Liver (tissue), 3 donors: ENCODE data around the gene UBE2R2.

Experiments used
- GABPA ChIP-seq, 2 donors: IDR thresholded peaks in 1 of 2; conservative IDR thresholded peaks in 1 of 2; 2 replicates each; pipeline ENCODE4 v1.6.1; 2016; ENCODE audit warnings: antibody characterized with exemption in 2 of 2, mild to moderate bottlenecking in 1 of 2, moderate library complexity in 1 of 2
- HNF4A ChIP-seq, 2 donors: conservative IDR thresholded peaks; 2 replicates each; pipeline ENCODE4 v1.6.1; 2016; ENCODE audit warnings: antibody characterized with exemption in 2 of 2, mild to moderate bottlenecking in 2 of 2
- MAX ChIP-seq: IDR thresholded peaks from 2 replicates; pipeline ENCODE4 v1.6.1; 2016; ENCODE audit warnings: antibody characterized with exemption
- RAD21 ChIP-seq, 2 donors: IDR thresholded peaks; 2 replicates each; pipeline ENCODE4 v1.6.1; 2016; ENCODE audit warnings: antibody characterized with exemption in 2 of 2, mild to moderate bottlenecking in 2 of 2
- TF ChIP-seq, protein P1 (sequence below): fragments of 150-350 bp; IDR thresholded peaks from 2 replicates; pipeline ENCODE4 v1.5.1; 2017; ENCODE audit warnings: improper control_type of control experiment, low read depth, low read length; ENCODE audit not compliant: missing input control
- donor health status: healthy.
- donor health status: healthy.

GRCh38 chr9:33964086-33964768 is 147.3 kb downstream of the UBE2R2 start:
- TF ChIP-seq MAX (no peak), RAD21 (IDR thresholded peaks at IDR 0.05) (no peak), HNF4A (conservative IDR thresholded peaks at IDR 0.05) (no peak), GABPA (IDR thresholded peaks at IDR 0.05 in 1 of 2, conservative IDR thresholded peaks at IDR 0.05 in 1 of 2) (no peak)
- TF ChIP-seq, protein P1, sequence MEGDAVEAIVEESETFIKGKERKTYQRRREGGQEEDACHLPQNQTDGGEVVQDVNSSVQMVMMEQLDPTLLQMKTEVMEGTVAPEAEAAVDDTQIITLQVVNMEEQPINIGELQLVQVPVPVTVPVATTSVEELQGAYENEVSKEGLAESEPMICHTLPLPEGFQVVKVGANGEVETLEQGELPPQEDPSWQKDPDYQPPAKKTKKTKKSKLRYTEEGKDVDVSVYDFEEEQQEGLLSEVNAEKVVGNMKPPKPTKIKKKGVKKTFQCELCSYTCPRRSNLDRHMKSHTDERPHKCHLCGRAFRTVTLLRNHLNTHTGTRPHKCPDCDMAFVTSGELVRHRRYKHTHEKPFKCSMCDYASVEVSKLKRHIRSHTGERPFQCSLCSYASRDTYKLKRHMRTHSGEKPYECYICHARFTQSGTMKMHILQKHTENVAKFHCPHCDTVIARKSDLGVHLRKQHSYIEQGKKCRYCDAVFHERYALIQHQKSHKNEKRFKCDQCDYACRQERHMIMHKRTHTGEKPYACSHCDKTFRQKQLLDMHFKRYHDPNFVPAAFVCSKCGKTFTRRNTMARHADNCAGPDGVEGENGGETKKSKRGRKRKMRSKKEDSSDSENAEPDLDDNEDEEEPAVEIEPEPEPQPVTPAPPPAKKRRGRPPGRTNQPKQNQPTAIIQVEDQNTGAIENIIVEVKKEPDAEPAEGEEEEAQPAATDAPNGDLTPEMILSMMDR = no peak
